HG02884 (cell line): ENCODE measurements around the gene MET.

Experiments used
- ATAC-seq: cut with Tn5 transposase; IDR thresholded peaks from one replicate; pipeline ENCODE4 v1.9.1; 2021; ENCODE audit warnings: mild to moderate bottlenecking, moderate library complexity; ENCODE audit not compliant: unreplicated experiment

Gene MET

DNA sequence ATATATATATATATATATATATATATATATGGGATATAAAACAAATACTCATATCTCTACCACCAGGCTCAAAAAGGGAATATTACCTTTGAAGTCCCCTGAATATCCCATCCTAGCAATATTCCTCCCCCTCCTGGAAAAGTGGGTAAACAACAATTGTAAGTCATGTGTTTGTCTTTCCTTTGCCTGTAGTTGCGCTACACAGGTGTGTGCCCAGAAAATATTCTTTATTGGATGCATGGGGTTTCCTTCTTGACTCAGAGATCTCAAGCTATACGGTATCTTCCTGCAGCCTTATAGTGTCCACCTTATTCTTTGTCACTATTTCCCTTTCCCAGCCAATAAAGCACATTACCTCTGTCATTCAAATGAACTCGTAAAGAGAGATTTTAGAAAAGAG is 54.2 kb downstream of the MET start:
- ATAC-seq = no peak

DNA sequence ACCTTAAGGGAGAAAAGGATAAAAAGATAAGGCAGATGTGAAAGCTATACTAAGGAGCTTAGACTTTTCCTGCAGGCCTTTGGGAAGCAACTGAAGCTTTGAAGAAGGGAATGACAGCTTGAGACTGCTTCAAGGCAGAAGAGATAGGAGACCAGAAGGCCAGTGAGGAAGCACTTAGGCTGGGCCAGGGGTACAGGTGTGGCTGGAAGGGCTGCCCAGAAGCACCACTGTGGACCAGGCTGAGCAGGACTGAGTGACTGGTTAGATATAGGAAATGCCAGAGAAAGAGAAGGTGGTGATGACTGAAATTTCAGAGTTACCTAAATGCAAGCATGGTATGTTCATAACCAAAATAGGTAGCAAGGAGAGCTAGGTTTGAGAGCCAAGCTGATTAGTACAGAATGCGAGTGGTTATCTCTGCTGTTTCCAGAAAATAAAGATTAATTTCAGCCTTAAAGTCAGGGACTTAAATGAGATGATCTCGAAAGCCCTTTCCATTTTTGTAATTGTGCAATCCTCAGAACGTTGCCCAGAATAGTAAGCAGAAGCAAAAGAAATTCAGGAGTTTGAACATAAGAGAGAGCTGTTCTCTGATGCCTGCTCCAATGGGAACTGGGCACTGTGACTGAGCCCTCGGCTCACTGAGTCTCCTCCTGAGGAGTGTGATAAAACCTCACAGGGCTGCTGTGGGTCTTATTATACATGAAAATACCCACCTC is 54.9 kb downstream of the MET start:
- no peak for ATAC-seq

GRCh38 chr7:116727432-116728009 is 55.5 kb downstream of the MET start:
- no peak for ATAC-seq

- no peak for ATAC-seq
These were observed 56.4 kb downstream of the MET start for GRCh38 chr7:116728413-116728812.

- no peak for ATAC-seq
These were observed 58.4 kb downstream of the MET start for GRCh38 chr7:116730097-116731022.

- no peak for ATAC-seq
These were observed 59.0 kb downstream of the MET start for GRCh38 chr7:116731023-116731395.

DNA sequence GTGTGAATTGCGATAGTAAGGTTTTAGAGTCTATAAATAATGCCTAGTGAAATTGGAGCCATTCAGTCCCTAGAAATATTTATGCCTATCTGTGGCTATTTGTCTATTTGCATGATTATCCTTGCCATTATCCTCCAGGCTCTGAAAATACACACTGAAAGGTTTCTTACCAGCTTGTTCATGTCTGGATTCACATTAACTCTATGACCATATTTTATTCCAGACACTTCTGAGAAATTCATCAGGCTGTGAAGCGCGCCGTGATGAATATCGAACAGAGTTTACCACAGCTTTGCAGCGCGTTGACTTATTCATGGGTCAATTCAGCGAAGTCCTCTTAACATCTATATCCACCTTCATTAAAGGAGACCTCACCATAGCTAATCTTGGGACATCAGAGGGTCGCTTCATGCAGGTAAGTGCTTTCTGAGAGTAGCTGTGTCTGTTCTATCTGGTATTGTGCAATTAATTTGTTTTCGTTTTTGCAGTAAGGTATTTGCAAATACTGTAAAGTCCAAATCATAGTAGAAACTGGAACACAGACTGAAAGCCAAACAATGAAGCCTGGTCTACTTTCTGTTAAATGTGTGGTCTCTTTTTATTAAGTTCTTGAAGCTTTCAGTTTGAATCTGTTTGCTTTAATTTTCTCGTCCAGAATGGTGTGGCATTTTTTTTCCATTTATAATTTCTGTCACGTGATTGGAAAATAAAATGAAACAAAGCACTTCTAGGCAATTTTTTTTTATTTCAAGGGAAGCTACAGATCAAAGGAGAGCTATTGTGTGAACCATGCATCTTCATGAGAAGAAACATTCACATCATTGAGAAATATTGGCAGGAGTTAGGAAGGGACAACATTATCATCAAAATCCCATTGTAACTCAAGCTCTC is 59.7 kb downstream of the MET start:
- no peak for ATAC-seq

DNA sequence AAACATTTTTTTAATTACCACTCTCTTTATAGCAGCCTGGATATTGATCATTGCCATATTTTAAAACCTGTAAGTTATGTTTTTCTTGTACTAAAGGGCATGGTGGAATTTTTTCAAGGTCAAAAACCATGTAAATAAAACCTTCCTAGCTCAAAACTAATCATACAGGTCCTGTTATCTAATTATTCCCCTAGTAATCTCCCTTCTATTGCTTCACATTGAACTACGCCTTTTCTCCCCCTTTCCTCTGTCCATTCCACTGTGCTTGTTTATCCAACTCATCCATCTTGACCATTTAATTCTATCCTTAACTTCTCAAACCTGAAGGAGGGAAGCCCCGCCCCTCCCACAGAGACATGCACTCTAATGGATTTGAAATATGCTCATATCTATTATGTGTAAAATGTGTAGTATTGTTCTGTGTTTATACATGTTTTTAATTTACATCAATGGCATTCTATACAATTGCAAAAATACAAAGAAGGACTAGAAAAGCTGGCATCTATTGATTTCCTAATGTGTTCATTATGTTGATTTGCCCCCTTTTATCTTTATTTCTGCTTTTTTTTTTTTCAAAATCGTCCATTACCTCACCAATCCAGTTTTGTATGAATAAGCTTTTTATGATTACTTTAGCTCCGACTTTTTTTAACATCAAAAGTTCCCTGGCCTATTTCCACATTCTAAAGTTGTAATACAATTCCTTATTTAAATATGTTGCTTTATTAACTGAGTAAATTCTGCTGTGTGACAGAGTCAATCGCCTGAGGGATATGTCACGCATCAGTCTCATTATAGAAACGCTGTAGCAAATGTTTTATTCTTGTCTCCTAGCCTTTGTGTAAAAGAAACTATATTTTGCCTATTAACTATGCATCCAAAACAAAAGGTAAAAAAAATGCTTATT is 61.0 kb downstream of the MET start:
- no peak for ATAC-seq

GRCh38 chr7:116733924-116734580 is 62.1 kb downstream of the MET start:
- ATAC-seq = no peak

- ATAC-seq = no peak
These were observed 62.7 kb downstream of the MET start for GRCh38 chr7:116734710-116735109.

DNA sequence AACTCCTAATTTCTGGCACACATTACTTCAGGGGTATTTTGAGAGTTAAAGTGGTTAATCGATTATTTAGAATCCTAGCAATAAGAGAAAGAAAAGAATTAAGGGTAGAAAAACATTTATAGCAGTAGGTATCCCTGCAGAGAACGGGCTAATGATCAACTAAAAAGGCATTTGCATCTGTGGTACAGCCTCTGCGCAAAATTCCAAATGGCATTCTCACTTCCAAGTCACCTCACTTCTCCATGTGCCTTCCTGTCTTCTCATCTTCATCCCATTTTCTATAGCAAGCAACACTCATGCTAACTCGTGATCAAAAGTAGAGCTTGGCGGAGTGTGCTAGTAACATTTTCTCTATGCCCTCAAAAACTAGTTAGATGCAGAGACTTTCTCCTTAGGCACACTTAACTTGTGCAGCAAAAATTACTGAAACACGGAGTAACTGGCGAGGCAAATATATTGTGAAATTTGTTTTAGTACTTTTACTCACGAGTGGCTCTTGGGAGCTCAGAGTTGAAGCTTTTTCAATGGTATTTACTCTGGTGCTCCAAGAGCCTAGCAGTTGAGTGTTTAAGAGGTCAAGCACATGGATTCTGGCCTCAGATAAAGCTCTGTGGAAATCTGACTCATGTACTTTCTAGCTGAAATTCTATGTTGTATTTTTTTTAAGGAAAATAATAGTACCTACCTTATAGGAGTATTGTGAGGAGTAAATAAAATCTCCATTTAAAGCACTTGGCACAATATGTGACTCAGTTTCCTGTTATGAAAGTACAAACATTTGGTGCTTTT is 65.1 kb downstream of the MET start:
- no peak for ATAC-seq

DNA sequence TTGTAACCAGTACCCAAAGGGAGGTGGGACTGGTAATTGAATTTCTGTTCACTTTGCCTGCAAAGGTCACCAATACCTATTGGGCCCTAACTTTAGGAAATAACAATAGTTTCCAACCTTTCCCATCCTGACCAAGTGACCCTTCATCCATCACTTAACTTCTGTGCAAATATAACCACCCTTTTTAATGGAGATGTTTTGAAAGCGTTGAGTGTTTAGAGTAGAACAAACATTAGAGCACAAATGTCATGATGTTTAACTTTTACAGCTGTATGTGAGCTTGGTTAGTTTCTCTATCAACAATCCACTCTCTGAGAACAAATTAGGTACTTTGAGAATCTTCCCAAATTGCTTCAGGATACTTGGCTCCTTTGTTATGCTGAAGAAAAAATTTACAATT is 66.4 kb downstream of the MET start:
- ATAC-seq = no peak

DNA sequence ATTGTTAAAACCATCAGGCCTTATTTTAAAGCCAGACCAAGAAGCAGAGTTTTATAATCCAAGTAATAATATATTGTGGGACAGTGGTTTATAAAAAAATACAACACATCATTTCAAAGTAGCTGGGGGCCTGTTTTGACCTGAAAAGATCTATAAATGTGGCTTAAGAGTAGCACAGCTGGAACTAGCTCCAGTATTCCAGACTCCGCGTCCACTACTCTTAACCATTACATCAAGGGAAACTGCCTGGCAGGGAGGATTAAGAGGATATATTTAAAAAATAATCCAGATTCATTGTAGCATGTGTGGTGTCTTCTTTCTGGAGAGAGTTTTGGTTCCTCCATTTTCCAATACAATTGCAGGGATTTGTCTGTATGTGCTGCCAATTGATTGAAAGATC is 67.3 kb downstream of the MET start:
- ATAC-seq = no peak

DNA sequence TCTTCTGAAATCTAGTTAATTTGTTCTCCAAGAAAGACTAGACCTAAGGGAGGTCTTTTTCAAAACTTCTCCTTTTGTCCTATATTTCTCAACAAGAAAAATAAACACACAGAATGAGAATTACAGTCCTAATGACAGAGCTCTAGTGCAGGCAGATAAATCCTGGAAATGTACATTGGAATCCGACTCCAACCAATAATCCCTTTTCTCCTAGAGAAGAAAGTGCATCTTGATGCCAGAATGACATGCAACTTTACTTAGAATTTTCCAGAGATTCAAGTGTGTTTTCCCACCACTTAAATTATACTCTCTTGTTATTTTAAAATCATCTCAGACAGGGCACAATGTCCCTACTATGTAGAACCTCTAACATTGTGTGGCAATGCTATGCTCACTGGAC is 68.2 kb downstream of the MET start:
- ATAC-seq = no peak

- no peak for ATAC-seq
These were observed 68.9 kb downstream of the MET start for GRCh38 chr7:116740755-116741462.

GRCh38 chr7:116741625-116742316 is 69.8 kb downstream of the MET start:
- ATAC-seq = no peak

GRCh38 chr7:116742641-116743040 is 70.6 kb downstream of the MET start:
- ATAC-seq = no peak
